Naive B cell (primary cell): ENCODE measurements around the gene ISG20. TPM values are rescaled to one million over a fixed set of nuclear protein-coding genes. Genes with fewer than 3 reads are reported as not detected.

ENCODE experiments used
- ATAC-seq, 2 donors: fragments of 150-1000 bp; cut with Tn5 transposase; 2 replicates each; pipeline ENCODE4 v1.10.0; 2021; ENCODE audit warnings: low read depth in 2 of 2, mild to moderate bottlenecking in 2 of 2, moderate library complexity in 2 of 2
- DNase-seq: peaks from one replicate; pipeline ENCODE4 v3.0.0; 2022
- H3K27ac Mint-ChIP-seq, 6 donors: one replicate each; pipeline ENCODE4 v1.8.0; 2020 to 2022; ENCODE audit warnings: mild to moderate bottlenecking in 6 of 6, mixed read lengths in 6 of 6, moderate library complexity in 5 of 6, inconsistent platforms in 2 of 6
- H3K27me3 Mint-ChIP-seq, 3 donors: one replicate each; pipeline ENCODE4 v1.8.0; 2021 to 2022; ENCODE audit warnings: mixed read lengths in 3 of 3, mild to moderate bottlenecking in 1 of 3
- H3K36me3 Mint-ChIP-seq, 2 donors: one replicate each; pipeline ENCODE4 v1.8.0; 2020 to 2022; ENCODE audit warnings: mixed read lengths in 2 of 2, inconsistent platforms in 1 of 2, mild to moderate bottlenecking in 1 of 2
- H3K4me1 Mint-ChIP-seq, 3 donors: one replicate each; pipeline ENCODE4 v1.8.0; 2020 to 2022; ENCODE audit warnings: mixed read lengths in 3 of 3, inconsistent platforms in 1 of 3, mild to moderate bottlenecking in 1 of 3, moderate library complexity in 1 of 3
- H3K4me3 Mint-ChIP-seq, 8 donors: one replicate each; pipeline ENCODE4 v1.8.0; 2020 to 2022; ENCODE audit warnings: mild to moderate bottlenecking in 8 of 8, mixed read lengths in 8 of 8, moderate library complexity in 8 of 8, inconsistent platforms in 2 of 8
- H3K9me3 Mint-ChIP-seq, 7 donors: one replicate each; pipeline ENCODE4 v1.8.0; 2020 to 2022; ENCODE audit warnings: mixed read lengths in 7 of 7, mild to moderate bottlenecking in 5 of 7, inconsistent platforms in 2 of 7, moderate library complexity in 1 of 7
- polyA plus RNA-seq, 6 donors: library from polyadenylated mRNA; unstranded; fragments of 300-500 nt; fragmentation: Illumina TruSeq; gene quantifications; one replicate each; pipeline ENCODE4 v1.2.3, GENCODE V29; 2021; ENCODE audit warnings: low read depth in 6 of 6

Gene ISG20
- polyA plus RNA-seq, 6 donors from 2014 or later, result 638 to 1,304 (median 969) TPM

DNA sequence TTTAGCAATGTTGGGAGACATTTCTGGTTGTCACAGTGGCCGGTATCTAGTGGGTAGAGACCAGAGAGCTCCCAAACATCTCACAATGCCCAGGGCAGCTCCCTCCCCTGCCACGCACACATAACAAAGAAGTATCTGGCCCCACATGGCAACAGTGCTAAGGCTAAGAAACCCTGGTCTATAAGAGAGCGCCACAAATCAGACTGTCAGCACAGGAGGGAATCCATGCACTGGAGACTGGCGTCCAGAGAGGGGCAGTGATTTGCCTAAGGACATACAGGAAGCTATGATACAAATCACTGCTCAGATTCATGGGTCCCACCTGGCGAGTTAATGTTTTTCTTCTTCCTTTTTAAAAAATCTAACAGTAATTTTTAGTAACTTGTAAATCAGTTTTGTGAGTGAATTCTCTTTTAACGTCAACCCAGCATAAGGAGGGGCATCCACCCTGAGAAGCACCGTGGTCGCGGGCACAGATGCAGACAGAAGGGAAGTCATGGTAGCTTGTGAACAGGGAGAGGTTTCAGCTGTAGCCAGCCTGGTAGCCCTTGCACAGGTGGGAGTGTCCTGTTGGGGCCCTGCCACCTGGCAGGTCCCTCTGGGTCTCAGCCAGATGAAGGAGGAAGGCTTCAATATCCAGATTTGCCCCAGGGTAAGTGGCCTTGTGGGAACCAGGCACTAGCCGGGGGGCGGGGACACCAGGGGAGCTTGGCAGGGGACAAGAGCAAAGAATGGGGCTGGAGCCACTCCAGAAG lies 8.7 kb downstream of the ISG20 start:
- Mint-ChIP-seq H3K9me3 (no peaks in the 10 kb centered on the region), H3K4me1 (peaks cover 57 to 93% (median 78%) of the 10 kb centered on the region in 3 donors), H3K27me3 (no peaks in the 10 kb centered on the region), H3K36me3 (peaks cover 15 to 42% of the 10 kb centered on the region in 2 donors), H3K4me3 (peak overlapping the region; percentile 67 to 92 (median 84)), H3K27ac (peak overlapping the region; percentile 93 to 99 (median 97))
- DNase-seq (peak; percentile 66), ATAC-seq (peak; percentile 69 to 78)

DNA sequence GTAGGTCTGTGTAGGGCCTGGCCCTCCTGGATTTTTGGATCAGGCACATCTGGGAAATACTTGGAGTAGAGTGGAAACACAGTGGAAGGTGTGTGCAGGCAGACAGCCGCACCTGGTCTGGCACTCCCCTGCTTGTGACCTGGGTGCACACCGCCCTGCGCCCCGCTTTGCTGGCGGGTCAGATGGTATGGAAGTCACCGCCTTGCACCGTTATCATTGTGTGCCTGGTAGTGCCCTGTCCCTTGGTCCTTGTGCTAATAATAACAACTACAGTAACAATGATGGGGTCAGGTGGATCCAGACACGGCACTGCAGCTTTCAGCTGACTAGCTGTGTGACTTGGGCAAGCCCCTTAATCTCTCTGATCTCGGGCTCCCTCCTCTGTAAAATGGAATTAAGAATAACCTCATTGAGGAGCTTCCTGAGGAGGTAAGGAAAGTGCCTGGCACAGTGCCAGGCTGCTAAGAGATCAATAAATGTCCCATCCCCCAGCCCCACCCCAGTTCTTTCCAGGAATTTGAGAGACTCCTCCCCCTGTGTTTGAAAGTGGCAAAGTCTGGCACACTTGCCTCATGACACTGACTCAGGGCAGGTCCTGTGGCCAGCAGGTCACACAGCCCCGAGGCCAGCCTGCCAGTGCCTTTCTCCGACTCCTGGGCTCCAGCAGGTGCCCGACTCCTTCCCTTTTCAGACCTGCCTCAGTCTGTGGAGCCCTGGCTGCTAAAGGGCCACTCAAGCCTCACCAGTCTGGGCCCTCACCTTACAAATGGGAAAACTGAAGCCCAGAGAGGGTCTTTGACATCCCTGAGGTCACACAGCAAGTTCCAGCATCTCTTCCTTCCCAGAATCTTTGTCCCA lies 9.8 kb downstream of the ISG20 start:
- Mint-ChIP-seq H3K4me3 (peak overlapping the region; percentile 67 to 92 (median 84)), H3K27ac (peak overlapping the region; percentile 97 to 99 (median 98)), H3K36me3 (peaks cover 15 to 48% of the 10 kb centered on the region in 2 donors), H3K9me3 (no peaks in the 10 kb centered on the region), H3K4me1 (peaks cover 65 to 95% (median 85%) of the 10 kb centered on the region in 3 donors), H3K27me3 (no peaks in the 10 kb centered on the region)
- no peak for ATAC-seq
- DNase-seq, result no peak

DNA sequence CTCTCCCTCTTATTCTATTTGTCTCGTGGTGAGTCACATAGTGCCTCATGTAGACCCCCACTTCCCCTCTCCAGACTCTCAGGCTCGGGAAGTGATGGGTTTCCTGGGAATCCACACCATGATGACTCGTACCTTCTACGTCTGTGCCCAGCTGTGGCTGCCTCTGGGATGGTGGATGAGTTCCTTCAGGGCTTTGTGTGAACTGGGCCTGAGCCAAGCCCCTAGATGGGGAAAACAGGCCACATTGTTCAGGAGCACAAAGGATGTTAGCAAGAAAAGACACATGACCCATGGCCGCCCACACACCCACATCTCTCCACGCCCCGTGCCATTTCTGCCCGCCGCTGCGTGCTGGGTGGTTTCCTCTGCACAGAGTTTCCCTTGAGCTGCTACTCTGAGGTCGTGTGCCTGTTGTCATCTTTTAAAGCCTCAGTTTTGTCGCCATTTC lies 10.5 kb downstream of the ISG20 start:
- peaks cover 62 to 94% (median 81%) of the 10 kb centered on the region in 3 donors for H3K4me1 Mint-ChIP-seq
- H3K9me3 Mint-ChIP-seq, result no peaks in the 10 kb centered on the region
- DNase-seq (peak; percentile 76), ATAC-seq (peak; percentile 73 to 88)
- H3K36me3 Mint-ChIP-seq, result peaks cover 15 to 40% of the 10 kb centered on the region in 2 donors
- peak overlapping the region; percentile 97 to 99 (median 98) for H3K27ac Mint-ChIP-seq
- no peaks in the 10 kb centered on the region for H3K27me3 Mint-ChIP-seq
- peak overlapping the region; percentile 0 to 92 (median 80) for H3K4me3 Mint-ChIP-seq

DNA sequence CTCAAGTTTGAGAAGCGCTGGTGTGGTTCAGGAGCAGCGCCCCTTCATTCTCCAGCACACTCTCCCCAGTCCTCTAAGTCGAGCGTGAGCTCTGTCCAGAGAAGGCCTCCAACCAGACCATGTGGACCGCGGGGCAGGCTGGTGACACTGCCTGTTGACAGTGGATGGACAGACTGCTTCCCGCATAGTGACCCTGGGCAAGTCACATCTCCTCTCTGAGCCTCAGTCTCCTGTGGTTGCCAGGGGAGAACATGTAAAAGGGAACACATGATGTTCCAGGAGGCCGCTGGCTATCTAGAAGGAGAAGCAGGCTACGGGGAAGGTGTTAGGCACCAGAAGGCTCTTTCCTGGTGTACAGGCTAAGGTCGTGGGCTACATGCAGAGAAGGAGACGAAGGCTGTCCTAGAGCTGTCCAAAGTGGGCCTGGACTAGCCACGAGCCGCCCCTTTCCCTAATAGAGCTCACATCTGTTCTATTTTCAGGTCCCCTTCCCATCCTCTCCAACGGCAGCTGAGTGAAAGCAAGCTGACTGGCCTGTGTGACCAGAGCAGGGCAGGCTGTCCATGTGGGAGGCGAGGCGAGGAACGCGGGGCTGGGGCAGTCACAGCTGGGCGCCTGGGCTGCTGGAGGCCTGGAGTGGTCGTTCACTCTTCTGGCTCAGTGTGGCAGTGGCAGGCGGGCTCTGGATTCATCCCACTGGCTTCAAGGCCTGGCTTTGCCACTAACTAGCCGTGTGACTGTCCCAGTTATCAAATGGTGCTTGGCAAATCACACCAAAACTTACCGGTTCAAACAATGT lies 11.1 kb downstream of the ISG20 start:
- Mint-ChIP-seq H3K27me3 (no peaks in the 10 kb centered on the region), H3K4me1 (peaks cover 62 to 94% (median 81%) of the 10 kb centered on the region in 3 donors), H3K4me3 (peak overlapping the region; percentile 0 to 92 (median 80)), H3K36me3 (peaks cover 15 to 40% of the 10 kb centered on the region in 2 donors), H3K9me3 (no peaks in the 10 kb centered on the region), H3K27ac (peak overlapping the region; percentile 97 to 99 (median 98))
- no peak for ATAC-seq
- DNase-seq, result no peak

GRCh38 chr15:88650556-88650955 lies 11.7 kb downstream of the ISG20 start:
- H3K27ac Mint-ChIP-seq, result peak overlapping the region; percentile 38 to 99 (median 98)
- H3K4me1 Mint-ChIP-seq, result peaks cover 62 to 94% (median 81%) of the 10 kb centered on the region in 3 donors
- H3K36me3 Mint-ChIP-seq, result peaks cover 15 to 34% of the 10 kb centered on the region in 2 donors
- DNase-seq (no peak), ATAC-seq (no peak)
- no peaks in the 10 kb centered on the region for H3K9me3 Mint-ChIP-seq
- H3K27me3 Mint-ChIP-seq, result no peaks in the 10 kb centered on the region
- peak overlapping the region in 5 of 8 donors; percentile 9 to 82 (median 51) for H3K4me3 Mint-ChIP-seq

GRCh38 chr15:88651136-88651732 lies 12.4 kb downstream of the ISG20 start:
- Mint-ChIP-seq H3K36me3 (peaks cover 15 to 27% of the 10 kb centered on the region in 2 donors), H3K27me3 (no peaks in the 10 kb centered on the region), H3K27ac (peak overlapping the region; percentile 52 to 98 (median 86)), H3K9me3 (no peaks in the 10 kb centered on the region), H3K4me1 (peaks cover 61 to 94% (median 80%) of the 10 kb centered on the region in 3 donors), H3K4me3 (peak overlapping the region in 5 of 8 donors; percentile 13 to 75 (median 53))
- no peak for DNase-seq
- ATAC-seq, result no peak

DNA sequence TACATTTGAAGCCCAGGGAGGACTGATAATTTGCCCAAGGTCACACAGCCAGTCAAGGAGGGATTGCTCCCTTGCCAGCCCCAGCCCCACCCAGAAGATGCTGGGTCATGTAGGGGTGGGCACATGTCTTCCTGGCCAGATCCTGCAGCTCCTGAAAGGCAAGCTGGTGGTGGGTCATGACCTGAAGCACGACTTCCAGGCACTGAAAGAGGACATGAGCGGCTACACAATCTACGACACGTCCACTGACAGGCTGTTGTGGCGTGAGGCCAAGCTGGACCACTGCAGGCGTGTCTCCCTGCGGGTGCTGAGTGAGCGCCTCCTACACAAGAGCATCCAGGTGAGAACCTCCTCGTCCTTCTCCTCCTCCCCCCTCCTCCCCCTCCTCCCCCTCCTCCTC lies 13.2 kb downstream of the ISG20 start:
- DNase-seq (no peak), ATAC-seq (no peak)
- Mint-ChIP-seq H3K4me3 (peak overlapping the region in 3 of 8 donors; percentile 5 to 61 (median 42)), H3K4me1 (peaks cover 55 to 93% (median 80%) of the 10 kb centered on the region in 3 donors), H3K36me3 (peaks cover 15 to 27% of the 10 kb centered on the region in 2 donors), H3K27me3 (no peaks in the 10 kb centered on the region), H3K27ac (peak overlapping the region in 4 of 6 donors; percentile 69 to 97 (median 86)), H3K9me3 (no peaks in the 10 kb centered on the region)

DNA sequence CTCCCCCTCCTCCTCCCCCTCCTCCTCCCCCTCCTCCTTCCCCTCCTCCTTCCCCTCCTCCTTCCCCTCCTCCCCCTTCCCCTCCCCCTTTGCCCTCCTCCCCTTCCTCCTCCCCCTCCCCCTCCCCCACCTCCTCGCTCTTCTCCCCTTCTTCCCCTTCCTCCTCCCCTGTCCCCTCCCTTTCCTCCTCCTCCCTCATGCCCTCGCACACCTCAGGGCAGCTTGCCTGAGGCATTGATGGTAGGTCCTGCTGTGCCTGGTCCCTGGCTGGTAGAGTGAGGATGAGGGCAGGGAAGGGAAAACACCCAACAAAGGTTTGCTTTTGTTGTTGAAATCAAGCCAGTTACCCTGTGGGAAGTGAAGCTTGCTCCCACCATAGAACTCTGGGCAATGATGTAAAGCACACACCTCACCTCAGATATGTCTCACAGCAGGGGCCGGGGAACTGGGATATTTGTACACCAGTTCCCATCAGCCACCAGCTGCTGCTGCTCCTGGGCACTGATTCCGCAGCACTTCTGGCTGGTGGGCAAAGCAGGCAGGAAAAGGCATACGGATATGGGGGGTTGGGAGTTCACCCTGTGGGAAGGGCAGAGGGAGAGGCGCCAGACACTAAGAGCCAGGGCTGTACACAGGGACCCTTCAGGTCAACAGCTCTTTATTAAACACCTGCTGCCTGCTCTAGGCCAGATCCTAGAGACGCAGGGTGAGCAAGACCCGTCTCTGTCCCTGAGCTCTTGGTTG lies 13.8 kb downstream of the ISG20 start:
- H3K27me3 Mint-ChIP-seq, result no peaks in the 10 kb centered on the region
- H3K4me3 Mint-ChIP-seq, result peak overlapping the region in 4 of 8 donors; percentile 27 to 84 (median 48)
- peaks cover 13 to 24% of the 10 kb centered on the region in 2 donors for H3K36me3 Mint-ChIP-seq
- DNase-seq (no peak), ATAC-seq (no peak)
- H3K4me1 Mint-ChIP-seq, result peaks cover 55 to 93% (median 80%) of the 10 kb centered on the region in 3 donors
- H3K9me3 Mint-ChIP-seq, result no peaks in the 10 kb centered on the region
- H3K27ac Mint-ChIP-seq, result peak overlapping the region in 5 of 6 donors; percentile 77 to 96 (median 91)

DNA sequence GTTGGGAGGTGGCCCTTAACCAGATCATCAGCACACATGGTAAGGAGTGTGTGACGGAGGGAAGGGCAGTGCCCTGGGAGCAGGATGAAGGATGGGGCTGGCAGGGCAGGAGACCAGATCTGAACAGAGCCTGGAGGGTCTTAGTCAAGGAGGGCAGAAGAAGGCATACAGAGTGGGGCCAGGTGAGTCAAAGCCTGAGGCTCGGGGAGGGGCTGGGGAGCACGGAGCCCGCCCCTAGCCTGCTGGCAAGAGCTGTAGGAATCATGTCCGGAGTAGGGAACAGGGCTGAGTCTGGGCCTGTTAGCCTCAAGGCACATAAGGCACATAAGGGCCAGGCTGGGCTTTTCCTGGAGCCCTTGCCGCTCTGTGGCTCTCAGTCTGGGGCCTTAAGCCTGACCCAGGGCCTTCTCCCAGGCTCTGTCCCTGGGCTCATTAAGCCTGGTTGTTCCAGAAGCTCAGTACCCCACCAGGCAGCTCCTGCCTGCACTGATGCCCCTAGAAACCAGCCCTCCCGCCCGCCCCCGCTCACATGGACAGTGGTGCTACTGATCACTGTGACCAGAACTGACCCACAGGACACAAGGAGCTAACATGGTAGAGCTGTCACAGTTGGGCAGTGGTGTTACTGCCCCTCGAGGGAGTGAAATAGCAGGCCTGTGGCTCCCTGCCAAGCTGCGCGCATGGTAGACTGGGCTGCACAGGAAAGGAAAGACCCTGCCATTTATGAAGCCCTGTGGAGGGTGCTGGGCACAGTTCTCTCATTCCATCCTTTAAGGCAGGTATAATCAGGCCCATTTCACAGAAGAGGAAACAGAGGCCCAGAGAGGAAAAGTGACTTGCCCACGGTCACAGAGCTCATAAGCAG lies 14.6 kb downstream of the ISG20 start:
- Mint-ChIP-seq H3K27ac (peak overlapping the region; percentile 26 to 93 (median 90)), H3K9me3 (no peaks in the 10 kb centered on the region), H3K36me3 (peaks cover 8 to 18% of the 10 kb centered on the region in 2 donors), H3K4me1 (peaks cover 55 to 93% (median 80%) of the 10 kb centered on the region in 3 donors), H3K27me3 (no peaks in the 10 kb centered on the region), H3K4me3 (peak overlapping the region in 5 of 8 donors; percentile 27 to 84 (median 50))
- DNase-seq (no peak), ATAC-seq (no peak)

GRCh38 chr15:88654430-88655102 lies 15.8 kb downstream of the ISG20 start:
- peak overlapping the region in 5 of 8 donors; percentile 16 to 75 (median 26) for H3K4me3 Mint-ChIP-seq

More at GRCh38 chr15:88654430-88655102, 15.8 kb downstream of the ISG20 start:
- Mint-ChIP-seq H3K36me3 (peaks cover 2 to 10% of the 10 kb centered on the region in 2 donors), H3K27ac (peak overlapping the region; percentile 88 to 98 (median 92)), H3K9me3 (no peaks in the 10 kb centered on the region), H3K27me3 (no peaks in the 10 kb centered on the region), H3K4me1 (peaks cover 54 to 93% (median 80%) of the 10 kb centered on the region in 3 donors)
- DNase-seq (no peak), ATAC-seq (no peak)
